Tibial artery (tissue), 4 donors: Measurements from ENCODE around the gene MSI1.

ENCODE experiments used
- DNase-seq, 2 donors: peaks; one replicate each; pipeline ENCODE4 v3.0.0-alpha.2; 2019
- H3K27ac ChIP-seq, 2 donors: fragments of 200-600 bp; sonication (generic) in 1 of 2; 1 replicate in 1 of 2; 2 replicates in 1 of 2; pipeline ENCODE4 v1.5.1; 2018 to 2019; ENCODE audit warnings: mild to moderate bottlenecking in 1 of 2
- H3K27me3 ChIP-seq, 2 donors: fragments of 200-600 bp; sonication (generic) in 1 of 2; one replicate each; pipeline versions ENCODE4 v1.5.1 to v1.6.0; 2016 to 2019
- H3K36me3 ChIP-seq, 3 donors: fragments of 200-600 bp; sonication (generic) in 2 of 3; one replicate each; pipeline ENCODE4 v1.5.1; 2016 to 2019; ENCODE audit warnings: mild to moderate bottlenecking in 2 of 3
- H3K4me1 ChIP-seq, 4 donors: fragments of 200-600 bp; sonication (generic) in 2 of 4; 1 replicate in 3 of 4; 2 replicates in 1 of 4; pipeline ENCODE4 v1.5.1; 2016 to 2019
- H3K4me3 ChIP-seq, 2 donors: fragments of 200-600 bp; sonication (generic) in 1 of 2; 1 replicate in 1 of 2; 2 replicates in 1 of 2; pipeline ENCODE4 v1.5.1; 2018 to 2019; ENCODE audit warnings: mild to moderate bottlenecking in 2 of 2
- H3K9me3 ChIP-seq, 3 donors: fragments of 200-600 bp; sonication (generic) in 1 of 3; one replicate each; pipeline ENCODE4 v1.5.1; 2016 to 2019
- intact Hi-C: fragments of 100-400 bp; cut with DNase I; formaldehyde crosslinking; loops from one replicate; pipeline ENCODE4 v1.15.0; 2023; ENCODE audit warnings: low total_unique reads
- TF ChIP-seq, protein P1 (sequence below), 2 experiments: fragments of 200-600 bp in 1 of 2; fragments of 450-650 bp in 1 of 2; IDR thresholded peaks; one replicate each; pipeline ENCODE4 v1.5.1; 2017 to 2019; ENCODE audit warnings: antibody characterized with exemption in 2 of 2, mild to moderate bottlenecking in 1 of 2, moderate library complexity in 1 of 2

MSI1 gene

GRCh38 chr12:120352117-120352516 lies 16.8 kb downstream of the MSI1 start:
- no peaks in the 10 kb centered on the region for H3K9me3 ChIP-seq
- TF ChIP-seq, protein P1, sequence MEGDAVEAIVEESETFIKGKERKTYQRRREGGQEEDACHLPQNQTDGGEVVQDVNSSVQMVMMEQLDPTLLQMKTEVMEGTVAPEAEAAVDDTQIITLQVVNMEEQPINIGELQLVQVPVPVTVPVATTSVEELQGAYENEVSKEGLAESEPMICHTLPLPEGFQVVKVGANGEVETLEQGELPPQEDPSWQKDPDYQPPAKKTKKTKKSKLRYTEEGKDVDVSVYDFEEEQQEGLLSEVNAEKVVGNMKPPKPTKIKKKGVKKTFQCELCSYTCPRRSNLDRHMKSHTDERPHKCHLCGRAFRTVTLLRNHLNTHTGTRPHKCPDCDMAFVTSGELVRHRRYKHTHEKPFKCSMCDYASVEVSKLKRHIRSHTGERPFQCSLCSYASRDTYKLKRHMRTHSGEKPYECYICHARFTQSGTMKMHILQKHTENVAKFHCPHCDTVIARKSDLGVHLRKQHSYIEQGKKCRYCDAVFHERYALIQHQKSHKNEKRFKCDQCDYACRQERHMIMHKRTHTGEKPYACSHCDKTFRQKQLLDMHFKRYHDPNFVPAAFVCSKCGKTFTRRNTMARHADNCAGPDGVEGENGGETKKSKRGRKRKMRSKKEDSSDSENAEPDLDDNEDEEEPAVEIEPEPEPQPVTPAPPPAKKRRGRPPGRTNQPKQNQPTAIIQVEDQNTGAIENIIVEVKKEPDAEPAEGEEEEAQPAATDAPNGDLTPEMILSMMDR (IDR thresholded peaks at IDR 0.05), result no peak
- no peaks in the 10 kb centered on the region for H3K36me3 ChIP-seq
- peaks cover 0 to 17% (median 13%) of the 10 kb centered on the region in 4 donors for H3K4me1 ChIP-seq
- no peak for DNase-seq
- H3K27ac ChIP-seq, result no peak overlapping the region
- peaks cover 0 to 6% of the 10 kb centered on the region in 2 donors for H3K27me3 ChIP-seq
- intact Hi-C loops, result no loop called here
- no peak overlapping the region for H3K4me3 ChIP-seq

DNA sequence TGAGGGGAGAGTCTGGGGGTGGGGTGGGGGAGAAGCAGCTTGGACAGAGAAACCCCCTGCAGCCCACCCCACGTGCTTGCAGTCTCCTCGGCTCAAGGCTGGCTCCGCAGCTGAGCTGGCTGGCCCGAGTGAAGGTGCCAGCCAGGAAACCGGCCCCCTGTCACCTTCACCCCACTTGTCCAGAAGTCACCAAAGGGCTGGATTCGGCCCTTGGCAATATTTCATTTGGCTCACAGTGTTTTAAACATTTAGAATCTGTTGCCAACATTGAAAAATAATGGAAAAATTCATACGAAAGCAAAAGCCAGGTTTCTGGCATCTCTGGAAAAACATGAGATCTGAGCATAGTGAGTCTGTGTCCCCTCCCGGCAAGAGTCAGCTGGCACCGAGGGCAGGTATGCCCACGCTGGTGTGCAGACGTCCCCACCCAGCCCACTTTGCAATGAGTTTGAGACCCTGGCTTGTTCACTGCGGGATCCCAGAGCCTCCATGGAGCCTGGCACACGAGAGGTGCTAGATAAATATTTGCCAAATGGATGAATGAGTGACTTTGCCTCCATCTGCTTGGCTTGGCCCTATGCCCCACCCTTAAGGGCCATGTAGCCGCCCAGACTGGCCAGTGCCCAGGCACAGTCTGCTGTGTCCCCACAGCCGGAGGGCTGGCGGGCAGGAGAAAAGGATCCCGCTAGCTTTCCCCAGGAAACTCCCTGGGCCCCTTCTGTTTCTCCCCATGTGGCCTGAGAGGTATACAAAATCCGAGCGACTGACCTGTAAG lies 18.2 kb downstream of the MSI1 start:
- intact Hi-C loops, result no loop called here
- peak overlapping the region in 1 of 2 donors; percentile 25 for H3K4me3 ChIP-seq
- peak in 1 of 2 donors; percentile 73 for DNase-seq
- H3K36me3 ChIP-seq, result no peaks in the 10 kb centered on the region
- H3K9me3 ChIP-seq, result no peaks in the 10 kb centered on the region
- H3K27ac ChIP-seq, result no peak overlapping the region
- H3K4me1 ChIP-seq, result peaks cover 0 to 14% (median 11%) of the 10 kb centered on the region in 4 donors
- H3K27me3 ChIP-seq, result peaks cover 0 to 12% of the 10 kb centered on the region in 2 donors
- TF ChIP-seq, protein P1 (IDR thresholded peaks at IDR 0.05), result no peak

- no peaks in the 10 kb centered on the region for H3K36me3 ChIP-seq
- no peak overlapping the region for H3K27ac ChIP-seq
- H3K4me3 ChIP-seq, result no peak overlapping the region
- H3K9me3 ChIP-seq, result no peaks in the 10 kb centered on the region
- peaks cover 0 to 14% (median 11%) of the 10 kb centered on the region in 4 donors for H3K4me1 ChIP-seq
- intact Hi-C loops, result no loop called here
- TF ChIP-seq, protein P1 (IDR thresholded peaks at IDR 0.05), result no peak
- peaks cover 0 to 17% of the 10 kb centered on the region in 2 donors for H3K27me3 ChIP-seq
- DNase-seq, result no peak
Measured at GRCh38 chr12:120347766-120348165, 21.2 kb downstream of the MSI1 start.

GRCh38 chr12:120346681-120347080 lies 22.3 kb downstream of the MSI1 start:
- Histone ChIP-seq H3K36me3 (no peaks in the 10 kb centered on the region), H3K27me3 (peaks cover 0 to 28% of the 10 kb centered on the region in 2 donors), H3K9me3 (no peaks in the 10 kb centered on the region), H3K4me3 (no peak overlapping the region), H3K4me1 (peaks cover 0 to 14% (median 11%) of the 10 kb centered on the region in 4 donors), H3K27ac (no peak overlapping the region)
- TF ChIP-seq, protein P1 (IDR thresholded peaks at IDR 0.05), result no peak
- intact Hi-C loops, result no loop called here
- no peak for DNase-seq

- intact Hi-C loops, result no loop called here
- TF ChIP-seq, protein P1 (IDR thresholded peaks at IDR 0.05), result no peak
- Histone ChIP-seq H3K4me3 (no peak overlapping the region), H3K36me3 (no peaks in the 10 kb centered on the region), H3K4me1 (peaks cover 0 to 9% (median 8%) of the 10 kb centered on the region in 4 donors), H3K27ac (no peak overlapping the region), H3K27me3 (peaks cover 0 to 30% of the 10 kb centered on the region in 2 donors), H3K9me3 (no peaks in the 10 kb centered on the region)
- no peak for DNase-seq
Measured at GRCh38 chr12:120346031-120346430, 22.9 kb downstream of the MSI1 start.
